Thyroid gland (tissue), 4 donors: ENCODE data around the gene MPZL1. TPM values are rescaled to one million over a fixed set of nuclear protein-coding genes. Genes with fewer than 3 reads are reported as not detected.

Experiments used
- DNase-seq, 2 donors: peaks; one replicate each; pipeline ENCODE4 v3.0.0-alpha.2; 2019
- H3K27ac ChIP-seq, 3 donors: fragments of 200-600 bp; sonication (generic); 1 replicate in 2 of 3; 2 replicates in 1 of 3; pipeline ENCODE4 v1.5.1; 2016 to 2019; ENCODE audit warnings: mild to moderate bottlenecking in 1 of 3, moderate library complexity in 1 of 3
- H3K27me3 ChIP-seq: fragments of 200-600 bp; sonication (generic); one replicate; pipeline ENCODE4 v1.5.1; 2019
- H3K36me3 ChIP-seq, 2 donors: fragments of 200-600 bp; sonication (generic); one replicate each; pipeline ENCODE4 v1.5.1; 2016 to 2019
- H3K4me1 ChIP-seq, 2 donors: fragments of 200-600 bp; sonication (generic); one replicate each; pipeline ENCODE4 v1.5.1; 2017 to 2019
- H3K4me3 ChIP-seq, 3 donors: fragments of 200-600 bp; sonication (generic); replicated peaks in 1 of 3; 1 replicate in 2 of 3; 2 replicates in 1 of 3; pipeline ENCODE4 v1.5.1; 2016; ENCODE audit warnings: mild to moderate bottlenecking in 1 of 3
- H3K9me3 ChIP-seq: fragments of 200-600 bp; sonication (generic); one replicate; pipeline ENCODE4 v1.5.1; 2017
- POLR2A ChIP-seq, 2 donors: fragments of 450-650 bp; IDR thresholded peaks; one replicate each; pipeline ENCODE4 v1.6.1; 2017; ENCODE audit warnings: antibody characterized with exemption in 2 of 2, mild to moderate bottlenecking in 2 of 2, moderate library complexity in 1 of 2
- WGBS, 2 donors: methylation state at CpG; one replicate each; pipeline ENCODE4 v1.1.5; 2017; 5-methylcytosine and 5-hydroxymethylcytosine counted together
- intact Hi-C: fragments of 100-400 bp; cut with DNase I; formaldehyde crosslinking; loops from one replicate; pipeline ENCODE4 v1.15.1; 2023
- total RNA-seq, 4 donors: library from RNA; depleted of rRNA; stranded (reverse); fragments of >200 nt; gene quantifications; one replicate each; pipeline ENCODE4 v1.2.3, GENCODE V29; 2016
- TF ChIP-seq, protein P1 (sequence below), 6 experiments: fragments of 200-600 bp in 3 of 6; fragments of 450-650 bp in 3 of 6; sonication (generic) in 3 of 6; IDR thresholded peaks; one replicate each; pipeline ENCODE4 v1.5.1; 2016 to 2019; ENCODE audit warnings: antibody characterized with exemption in 6 of 6, mild to moderate bottlenecking in 2 of 6, inconsistent platforms in 1 of 6, moderate library complexity in 1 of 6

Gene MPZL1
- total RNA-seq, 4 donors from 2014 or later = 52.6 to 90.2 (median 61.8) TPM

DNA sequence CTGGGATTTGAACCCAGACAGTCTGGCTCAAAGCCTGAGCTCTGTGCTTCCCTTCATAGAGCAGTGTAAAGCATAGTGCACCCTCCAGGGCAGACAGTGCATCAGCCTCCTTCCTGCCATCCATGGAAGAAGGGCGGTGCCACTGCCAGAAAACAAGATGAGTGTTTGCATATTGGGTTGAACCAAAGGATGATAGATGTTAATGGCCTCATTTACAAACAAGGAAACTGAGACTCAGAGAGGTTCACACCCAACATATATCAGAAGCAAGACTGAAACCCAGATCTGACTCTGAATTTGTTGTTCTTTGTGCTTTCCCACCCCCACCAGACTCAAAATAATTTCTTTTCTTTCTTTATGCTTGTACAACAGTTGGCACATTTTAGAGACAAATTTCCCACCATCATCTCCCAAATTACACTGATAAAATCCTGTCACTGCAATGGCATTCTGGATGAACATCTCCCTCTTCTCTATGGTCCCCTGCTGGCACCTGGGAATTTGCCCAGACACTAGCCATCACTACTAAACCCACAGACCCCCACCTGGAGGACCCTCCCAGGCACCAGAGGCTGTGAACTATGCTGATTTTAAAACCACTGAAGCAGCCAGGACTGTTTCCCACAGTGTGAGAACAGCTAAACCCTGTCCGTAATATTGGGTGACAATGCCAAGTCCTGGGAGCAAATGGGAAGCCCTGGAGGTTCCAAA, 45.4 kb upstream of the MPZL1 start:
- no peaks in the 10 kb centered on the region for H3K9me3 ChIP-seq
- no peaks in the 10 kb centered on the region for H3K4me1 ChIP-seq
- H3K36me3 ChIP-seq = no peaks in the 10 kb centered on the region
- TF ChIP-seq, protein P1, sequence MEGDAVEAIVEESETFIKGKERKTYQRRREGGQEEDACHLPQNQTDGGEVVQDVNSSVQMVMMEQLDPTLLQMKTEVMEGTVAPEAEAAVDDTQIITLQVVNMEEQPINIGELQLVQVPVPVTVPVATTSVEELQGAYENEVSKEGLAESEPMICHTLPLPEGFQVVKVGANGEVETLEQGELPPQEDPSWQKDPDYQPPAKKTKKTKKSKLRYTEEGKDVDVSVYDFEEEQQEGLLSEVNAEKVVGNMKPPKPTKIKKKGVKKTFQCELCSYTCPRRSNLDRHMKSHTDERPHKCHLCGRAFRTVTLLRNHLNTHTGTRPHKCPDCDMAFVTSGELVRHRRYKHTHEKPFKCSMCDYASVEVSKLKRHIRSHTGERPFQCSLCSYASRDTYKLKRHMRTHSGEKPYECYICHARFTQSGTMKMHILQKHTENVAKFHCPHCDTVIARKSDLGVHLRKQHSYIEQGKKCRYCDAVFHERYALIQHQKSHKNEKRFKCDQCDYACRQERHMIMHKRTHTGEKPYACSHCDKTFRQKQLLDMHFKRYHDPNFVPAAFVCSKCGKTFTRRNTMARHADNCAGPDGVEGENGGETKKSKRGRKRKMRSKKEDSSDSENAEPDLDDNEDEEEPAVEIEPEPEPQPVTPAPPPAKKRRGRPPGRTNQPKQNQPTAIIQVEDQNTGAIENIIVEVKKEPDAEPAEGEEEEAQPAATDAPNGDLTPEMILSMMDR (IDR thresholded peaks at IDR 0.05) = no peak
- no peak for TF ChIP-seq POLR2A (IDR thresholded peaks at IDR 0.05)
- no peaks in the 10 kb centered on the region for H3K27me3 ChIP-seq
- intact Hi-C loops = no loop called here
- no peak overlapping the region for H3K27ac ChIP-seq
- 82 to 100% methylated on average over 1 to 2 of the region's 2 CpGs for WGBS, 2 donors
- no peak overlapping the region for H3K4me3 ChIP-seq
- DNase-seq = no peak

DNA sequence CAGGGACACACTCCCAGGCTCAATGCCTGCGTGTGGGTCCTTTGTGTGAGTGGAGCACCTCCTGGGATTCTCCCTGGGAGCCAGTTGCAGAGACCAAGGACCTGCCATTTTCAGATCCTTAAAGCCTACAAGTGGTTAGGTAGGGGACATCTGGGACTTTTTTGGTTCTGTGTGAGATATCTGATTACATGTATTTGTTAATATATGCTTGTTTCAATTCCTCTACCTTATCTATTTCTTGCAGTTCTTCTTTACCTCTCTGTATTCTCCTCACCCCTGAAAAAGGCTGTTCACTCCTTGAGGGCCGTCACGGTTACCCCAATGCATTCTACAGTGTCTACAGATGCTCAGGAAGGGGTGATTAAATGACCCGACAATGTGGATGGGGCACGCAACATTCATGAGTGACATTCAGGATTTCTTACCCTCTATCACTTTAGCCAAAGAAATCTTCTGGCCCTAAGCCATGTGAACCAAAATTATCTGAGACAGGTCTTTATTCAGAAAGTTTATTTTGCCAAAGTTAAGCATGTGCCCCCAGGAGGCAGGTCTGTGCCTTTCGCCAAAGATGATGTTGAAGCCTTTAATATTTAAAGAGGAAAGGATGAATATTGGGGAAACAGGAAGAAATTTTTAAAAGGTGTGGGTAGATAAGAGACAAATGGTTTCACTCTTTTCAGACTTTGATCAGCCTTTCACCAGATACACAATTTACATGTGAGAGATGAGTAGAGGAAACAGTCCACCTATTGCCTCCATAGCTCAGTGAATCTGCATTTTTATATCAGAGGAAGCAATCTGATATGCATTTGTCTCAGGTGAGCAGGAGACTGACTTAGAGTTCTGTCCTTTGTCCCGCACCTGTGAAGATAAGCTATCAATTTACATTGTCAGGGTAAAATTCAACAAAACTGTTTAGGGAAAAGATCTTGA, 44.6 kb upstream of the MPZL1 start:
- no peak overlapping the region for H3K27ac ChIP-seq
- TF ChIP-seq POLR2A (IDR thresholded peaks at IDR 0.05) = no peak
- TF ChIP-seq, protein P1 (IDR thresholded peaks at IDR 0.05) = no peak
- intact Hi-C loops = no loop called here
- 83 to 94% methylated on average over 7 of the region's 7 CpGs for WGBS, 2 donors
- H3K4me1 ChIP-seq = no peaks in the 10 kb centered on the region
- H3K4me3 ChIP-seq = no peak overlapping the region
- no peaks in the 10 kb centered on the region for H3K36me3 ChIP-seq
- no peak for DNase-seq
- H3K9me3 ChIP-seq = no peaks in the 10 kb centered on the region
- no peaks in the 10 kb centered on the region for H3K27me3 ChIP-seq

DNA sequence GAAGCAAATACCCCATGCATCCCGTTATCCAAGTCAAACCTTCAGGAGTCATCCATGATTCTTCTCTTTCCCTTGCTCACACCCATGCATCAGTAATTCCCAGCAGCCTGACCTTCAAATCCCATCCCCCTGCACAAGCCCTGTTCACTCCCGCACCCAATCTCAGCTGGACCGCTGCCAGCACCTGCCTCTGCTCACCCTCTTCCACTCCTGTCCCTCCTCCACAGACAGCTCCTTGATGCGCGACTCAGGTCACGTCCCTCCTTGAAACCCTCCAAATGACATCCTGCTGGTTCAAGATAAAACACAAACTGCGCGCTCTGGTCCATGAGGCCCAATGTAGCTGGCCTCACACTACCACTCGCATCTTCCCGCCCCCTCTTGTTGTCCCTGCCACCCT, 43.4 kb upstream of the MPZL1 start:
- no peak overlapping the region for H3K4me3 ChIP-seq
- no peaks in the 10 kb centered on the region for H3K9me3 ChIP-seq
- TF ChIP-seq, protein P1 (IDR thresholded peaks at IDR 0.05) = no peak
- no peak for TF ChIP-seq POLR2A (IDR thresholded peaks at IDR 0.05)
- DNase-seq = no peak
- intact Hi-C loops = no loop called here
- no peaks in the 10 kb centered on the region for H3K27me3 ChIP-seq
- H3K36me3 ChIP-seq = no peaks in the 10 kb centered on the region
- H3K4me1 ChIP-seq = no peaks in the 10 kb centered on the region
- WGBS, 2 donors = 79 to 81% methylated on average over 10 of the region's 10 CpGs
- no peak overlapping the region for H3K27ac ChIP-seq

DNA sequence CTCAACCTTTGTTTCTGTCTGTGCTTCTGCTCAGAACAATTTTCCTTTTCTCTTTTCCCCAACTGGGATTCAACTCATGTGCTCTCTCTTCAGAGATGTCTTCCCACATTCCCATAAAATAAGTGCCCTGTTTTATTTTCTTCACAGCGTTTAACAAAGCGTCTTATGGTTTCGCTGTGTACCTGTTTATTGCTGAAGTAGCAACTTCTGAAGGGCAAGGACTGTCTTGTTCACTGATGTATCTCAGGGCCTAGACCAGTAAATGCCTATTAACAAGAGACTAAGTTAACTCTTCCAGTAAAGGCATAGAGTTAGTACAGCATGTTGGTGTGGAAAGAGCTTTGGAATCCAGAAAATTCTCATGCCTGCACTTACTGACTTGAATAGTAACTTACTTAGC, 42.9 kb upstream of the MPZL1 start:
- TF ChIP-seq, protein P1 (IDR thresholded peaks at IDR 0.05) = no peak
- TF ChIP-seq POLR2A (IDR thresholded peaks at IDR 0.05) = no peak
- DNase-seq = no peak
- intact Hi-C loops = no loop called here
- no peak overlapping the region for H3K27ac ChIP-seq
- H3K27me3 ChIP-seq = no peaks in the 10 kb centered on the region
- WGBS, 2 donors = 97 to 98% methylated on average over 3 of the region's 3 CpGs
- no peak overlapping the region for H3K4me3 ChIP-seq
- no peaks in the 10 kb centered on the region for H3K9me3 ChIP-seq
- H3K4me1 ChIP-seq = no peaks in the 10 kb centered on the region
- H3K36me3 ChIP-seq = no peaks in the 10 kb centered on the region

DNA sequence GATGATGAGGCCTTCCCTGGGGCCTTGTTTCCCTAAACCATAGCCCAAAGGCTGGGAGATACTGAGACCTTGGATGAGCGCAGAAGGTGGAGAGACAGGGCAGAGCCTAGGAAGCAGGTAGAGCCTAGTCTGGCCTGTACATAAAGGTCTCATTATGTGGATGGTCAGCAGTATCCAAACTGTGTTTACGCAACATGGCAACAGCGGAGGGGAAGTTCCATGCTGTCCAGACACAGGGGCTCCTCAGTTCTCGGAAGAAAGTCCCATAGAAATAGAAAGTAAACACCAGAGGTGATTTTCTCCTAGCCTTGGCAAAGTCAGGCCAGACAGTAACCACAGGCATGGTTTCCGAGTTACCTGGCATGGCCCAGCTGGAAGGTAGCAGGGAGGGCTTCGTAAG, 42.1 kb upstream of the MPZL1 start:
- intact Hi-C loops = no loop called here
- H3K9me3 ChIP-seq = no peaks in the 10 kb centered on the region
- H3K4me1 ChIP-seq = no peaks in the 10 kb centered on the region
- DNase-seq = no peak
- H3K36me3 ChIP-seq = no peaks in the 10 kb centered on the region
- 92 to 97% methylated on average over 6 of the region's 6 CpGs for WGBS, 2 donors
- no peaks in the 10 kb centered on the region for H3K27me3 ChIP-seq
- no peak overlapping the region for H3K27ac ChIP-seq
- no peak for TF ChIP-seq POLR2A (IDR thresholded peaks at IDR 0.05)
- TF ChIP-seq, protein P1 (IDR thresholded peaks at IDR 0.05) = no peak
- H3K4me3 ChIP-seq = no peak overlapping the region
